ENCODE results near the gene NBAS. TPM values are rescaled to one million over a fixed set of nuclear protein-coding genes. Genes with fewer than 3 reads are reported as not detected.
A peak's percentile ranks its signal among the peaks of the same experiment; 100 is the strongest.

Gene NBAS
- total and polyA plus RNA-seq, 12 donors = 26.4 to 79.1 (median 56.3) TPM

- no peak overlapping the region for H3K4me3 ChIP-seq
- peaks cover 0 to 7% (median 0%) of the 10 kb centered on the region in 9 donors for H3K4me1 ChIP-seq
- ATAC-seq (no peak), DNase-seq (no peak)
- WGBS, 2 donors = 71 to 72% methylated on average over 9 of the region's 9 CpGs
- no peak overlapping the region for H3K27ac ChIP-seq
- TF ChIP-seq CTCF (IDR thresholded peaks at IDR 0.05) = no peak
- no peaks in the 10 kb centered on the region for H3K27me3 ChIP-seq
- no peaks in the 10 kb centered on the region for H3K36me3 ChIP-seq
- intact Hi-C loops (cut with DNase I) = no loop called here
- no peaks in the 10 kb centered on the region for H3K9me3 ChIP-seq
These were observed 400.7 kb downstream of the NBAS start for GRCh38 chr2:15160201-15160991.

- peak in 7 of 9 donors; percentile 34 to 55 (median 41) for TF ChIP-seq CTCF (IDR thresholded peaks at IDR 0.05)
- H3K4me1 ChIP-seq = peaks cover 0 to 7% (median 0%) of the 10 kb centered on the region in 9 donors
- WGBS, 2 donors = 36 to 42% methylated on average over 3 of the region's 3 CpGs
- no peaks in the 10 kb centered on the region for H3K27me3 ChIP-seq
- ATAC-seq (no peak), DNase-seq (peak in 1 of 2 donors; percentile 16)
- H3K9me3 ChIP-seq = no peaks in the 10 kb centered on the region
- intact Hi-C loops (cut with DNase I) = no loop called here
- no peak overlapping the region for H3K4me3 ChIP-seq
- no peaks in the 10 kb centered on the region for H3K36me3 ChIP-seq
- no peak overlapping the region for H3K27ac ChIP-seq
These were observed 401.4 kb downstream of the NBAS start for GRCh38 chr2:15159751-15160177.

- no peak for DNase-seq
- Histone ChIP-seq H3K36me3 (no peaks in the 10 kb centered on the region), H3K27ac (no peak overlapping the region), H3K4me3 (no peak overlapping the region), H3K4me1 (peaks cover 0 to 7% (median 0%) of the 10 kb centered on the region in 9 donors), H3K27me3 (no peaks in the 10 kb centered on the region), H3K9me3 (no peaks in the 10 kb centered on the region)
- WGBS, 2 donors = 70 to 79% methylated on average over 5 of the region's 5 CpGs
- intact Hi-C loops (cut with DNase I) = no loop called here
- ATAC-seq = no peak
- TF ChIP-seq CTCF (IDR thresholded peaks at IDR 0.05) = no peak
These were observed 401.9 kb downstream of the NBAS start for GRCh38 chr2:15159206-15159605.

- DNase-seq (no peak), ATAC-seq (peak in 1 of 8 donors; percentile 7)
- H3K4me3 ChIP-seq = no peak overlapping the region
- peaks cover 0 to 7% (median 0%) of the 10 kb centered on the region in 9 donors for H3K4me1 ChIP-seq
- no peak overlapping the region for H3K27ac ChIP-seq
- intact Hi-C loops (cut with DNase I) = no loop called here
- 89 to 92% methylated on average over 5 of the region's 5 CpGs for WGBS, 2 donors
- no peaks in the 10 kb centered on the region for H3K27me3 ChIP-seq
- H3K9me3 ChIP-seq = no peaks in the 10 kb centered on the region
- no peak for TF ChIP-seq CTCF (IDR thresholded peaks at IDR 0.05)
- H3K36me3 ChIP-seq = no peaks in the 10 kb centered on the region
These were observed 402.6 kb downstream of the NBAS start for GRCh38 chr2:15158532-15158931.

Data from heart right ventricle (tissue), 16 donors.